Stimulated activated CD8-positive, alpha-beta memory T cell treated with anti-CD3 and anti-CD28 coated beads, Interleukin-7, amount 100 ng/mL, for 48 hours (primary cell): ENCODE measurements around the gene SNRNP70.
"Not testable (repeated sequence)": the region's sequence is repeated elsewhere in the genome, so short reads cannot be mapped to it uniquely, and the experiment has no call there.

ENCODE experiments used
- DNase-seq, 2 donors: peaks; one replicate each; pipeline ENCODE4 v3.0.0-alpha.2; 2020; ENCODE audit warnings: low read depth in 1 of 2; ENCODE audit errors: extremely low read depth in 1 of 2

The SNRNP70 gene

GRCh38 chr19:49085020-49085867 is at the start of gene SNRNP70:
Gene SNRNP70 (plus strand): TSS chr19:49085451. CDS start chr19:49086415, 964 bp downstream.
- peak; percentile 99 for DNase-seq

GRCh38 chr19:49036815-49037214 is 48.4 kb upstream of the SNRNP70 start, which contains the start of gene CGB1:
Gene CGB1 (minus strand): TSS chr19:49036895. CDS start chr19:49036711, 184 bp downstream.
- peak; percentile 46 to 57 for DNase-seq

GRCh38 chr19:49038111-49038510 is 47.1 kb upstream of the SNRNP70 start:
- DNase-seq: not testable (repeated sequence)

GRCh38 chr19:49038557-49039276 is 46.5 kb upstream of the SNRNP70 start:
- DNase-seq: not testable (repeated sequence)

GRCh38 chr19:49039736-49040135 is 45.5 kb upstream of the SNRNP70 start:
- not testable (repeated sequence) for DNase-seq

GRCh38 chr19:49042177-49042576 is 43.1 kb upstream of the SNRNP70 start:
- no peak for DNase-seq

- not testable (repeated sequence) for DNase-seq
These were observed 42.6 kb upstream of the SNRNP70 start for GRCh38 chr19:49042666-49043065.

- DNase-seq: not testable (repeated sequence)
These were observed 41.7 kb upstream of the SNRNP70 start, which contains the start of gene CGB5 for GRCh38 chr19:49043548-49043947. Gene CGB5 (plus strand): TSS chr19:49043848. CDS start chr19:49044210, 362 bp downstream.

- DNase-seq: not testable (repeated sequence)
These were observed 36.2 kb upstream of the SNRNP70 start, which contains the start of gene CGB8 for GRCh38 chr19:49049011-49049410. Gene CGB8 (minus strand): TSS chr19:49049111. CDS start chr19:49048739, 372 bp downstream.

GRCh38 chr19:49049834-49050233 is 35.4 kb upstream of the SNRNP70 start:
- not testable (repeated sequence) for DNase-seq

GRCh38 chr19:49050376-49051033 is 34.7 kb upstream of the SNRNP70 start:
- DNase-seq: not testable (repeated sequence)

- DNase-seq: no peak
These were observed 28.9 kb upstream of the SNRNP70 start for GRCh38 chr19:49056101-49056901.

GRCh38 chr19:49056902-49057596 is 28.2 kb upstream of the SNRNP70 start:
- not testable (repeated sequence) for DNase-seq

GRCh38 chr19:49057636-49058234 is 27.5 kb upstream of the SNRNP70 start, which contains the start of gene CGB7:
Gene CGB7 (minus strand): TSS chr19:49057749. CDS start chr19:49055375, 2,374 bp downstream.
- DNase-seq: no peak

GRCh38 chr19:49058562-49058961 is 26.7 kb upstream of the SNRNP70 start:
- no peak for DNase-seq

- no peak for DNase-seq
These were observed 26.2 kb upstream of the SNRNP70 start for GRCh38 chr19:49059053-49059452.

- no peak for DNase-seq
These were observed 24.3 kb upstream of the SNRNP70 start for GRCh38 chr19:49061000-49061399.

- no peak for DNase-seq
These were observed 23.8 kb upstream of the SNRNP70 start for GRCh38 chr19:49061445-49061844.

GRCh38 chr19:49064029-49064629 is 21.1 kb upstream of the SNRNP70 start:
- DNase-seq: no peak
